Epithelial cell of prostate (primary cell): ENCODE results near the gene HTR3B.
"Not testable (repeated sequence)": the region's sequence is repeated elsewhere in the genome, so short reads cannot be mapped to it uniquely, and the experiment has no call there.

ENCODE experiments used
- DNase-seq: peaks from one replicate; pipeline ENCODE4 v3.0.0-alpha.2; 2011; ENCODE audit warnings: low read depth, low spot score
- H3K27ac ChIP-seq: fragments of 450-650 bp; 2 replicates; pipeline ENCODE4 v1.5.1; 2017; ENCODE audit warnings: mild to moderate bottlenecking

Gene HTR3B

GRCh38 chr11:113934761-113935160, 30.2 kb downstream of the HTR3B start:
- no peak overlapping the region for H3K27ac ChIP-seq
- DNase-seq: no peak

DNA sequence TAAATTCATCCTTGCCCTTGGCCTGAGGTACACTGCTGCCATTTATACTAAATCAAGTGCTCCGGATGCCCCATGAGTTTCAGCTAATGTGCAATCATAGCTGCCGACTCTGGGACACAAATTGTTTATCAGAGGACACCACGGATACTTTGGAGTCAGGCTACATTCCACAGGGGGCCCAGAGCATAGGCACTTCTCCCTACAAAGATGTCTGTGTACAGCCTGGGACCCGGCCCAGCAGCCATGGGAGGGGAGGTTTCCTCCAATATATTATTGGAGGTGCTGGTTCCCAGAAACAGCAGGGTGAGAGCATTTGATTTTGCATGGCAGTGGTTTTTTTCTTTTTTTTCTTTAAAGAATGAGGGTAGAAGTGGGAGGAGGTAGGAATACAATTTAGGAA, 31.3 kb downstream of the HTR3B start:
- DNase-seq: no peak
- H3K27ac ChIP-seq: no peak overlapping the region

- H3K27ac ChIP-seq: no peak overlapping the region
- no peak for DNase-seq
Measured at GRCh38 chr11:113937918-113938317, 33.3 kb downstream of the HTR3B start.

DNA sequence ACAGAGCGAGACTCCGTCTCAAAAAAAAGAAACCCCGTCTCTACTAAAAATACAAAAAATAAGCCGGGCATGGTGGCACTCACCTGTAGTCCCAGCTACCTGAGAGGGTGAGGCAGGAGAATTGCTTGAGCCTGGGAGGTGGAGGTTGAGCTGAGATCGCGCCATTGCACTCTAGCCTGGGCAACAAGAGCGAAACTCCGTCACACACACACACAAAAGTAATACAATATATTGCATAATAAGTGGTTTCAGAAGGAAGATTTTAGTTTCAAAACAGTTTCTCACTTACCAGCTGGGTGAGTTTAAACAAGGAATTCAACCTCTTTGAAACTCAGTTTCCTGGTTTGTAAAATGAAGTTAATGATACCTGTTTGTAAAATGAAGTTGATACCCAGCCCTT, 37.7 kb downstream of the HTR3B start:
- no peak overlapping the region for H3K27ac ChIP-seq
- DNase-seq: no peak

GRCh38 chr11:113946162-113946561, 41.6 kb downstream of the HTR3B start:
- not testable (repeated sequence) for H3K27ac ChIP-seq, DNase-seq

DNA sequence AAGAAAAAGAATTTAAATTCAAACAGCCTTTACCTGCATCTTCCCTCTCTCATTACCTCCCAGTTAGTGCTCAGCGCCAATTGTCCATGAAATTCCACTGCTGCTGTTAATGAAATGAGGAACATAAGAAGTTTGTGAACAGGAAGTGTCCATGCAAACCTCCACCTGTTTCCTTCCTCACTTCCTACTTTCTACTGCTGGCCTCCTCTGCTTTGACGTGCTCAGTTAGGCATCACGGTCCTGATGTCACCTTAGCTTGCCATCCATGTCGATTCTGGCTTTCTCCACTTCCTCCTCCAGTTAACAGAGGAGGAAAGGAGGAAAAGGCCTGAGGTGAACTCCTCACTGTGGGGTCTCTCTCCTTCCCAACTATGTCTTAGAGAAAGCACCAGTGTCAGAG, 43.4 kb downstream of the HTR3B start:
- no peak for DNase-seq
- no peak overlapping the region for H3K27ac ChIP-seq

- H3K27ac ChIP-seq: no peak overlapping the region
- DNase-seq: no peak
Measured at GRCh38 chr11:113949891-113950290, 45.3 kb downstream of the HTR3B start.

GRCh38 chr11:113951537-113951936, 46.9 kb downstream of the HTR3B start:
- DNase-seq: no peak
- H3K27ac ChIP-seq: no peak overlapping the region

- no peak for DNase-seq
- H3K27ac ChIP-seq: no peak overlapping the region
Measured at GRCh38 chr11:113952070-113952469, 47.5 kb downstream of the HTR3B start.

GRCh38 chr11:113952588-113952987, 48.0 kb downstream of the HTR3B start:
- no peak overlapping the region for H3K27ac ChIP-seq
- DNase-seq: no peak

DNA sequence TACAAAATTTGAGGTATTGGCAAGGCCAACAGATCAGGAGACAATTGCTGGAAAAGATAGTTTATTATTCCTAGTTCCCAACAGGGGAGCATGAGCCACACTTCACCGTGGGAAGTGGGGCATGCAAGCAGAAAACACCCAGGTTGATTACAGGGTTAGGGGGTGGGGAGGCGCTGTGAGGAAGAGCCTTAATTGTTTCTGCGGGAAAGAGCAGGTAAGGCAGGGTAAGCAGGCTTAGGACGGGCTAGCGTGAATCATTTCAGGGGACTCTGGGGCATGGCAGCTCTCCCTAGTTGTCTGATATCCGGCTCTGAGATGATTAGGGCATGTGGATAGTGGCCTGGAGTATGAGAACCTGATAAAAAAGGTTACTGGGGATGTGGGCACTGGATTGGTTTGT, 49.6 kb downstream of the HTR3B start:
- no peak overlapping the region for H3K27ac ChIP-seq
- no peak for DNase-seq

GRCh38 chr11:113956986-113957385, 52.4 kb downstream of the HTR3B start:
- no peak for DNase-seq
- H3K27ac ChIP-seq: no peak overlapping the region

- no peak for DNase-seq
- H3K27ac ChIP-seq: no peak overlapping the region
Measured at GRCh38 chr11:113960702-113961330, 56.2 kb downstream of the HTR3B start.

- no peak for DNase-seq
- no peak overlapping the region for H3K27ac ChIP-seq
Measured at GRCh38 chr11:113967361-113967760, 62.8 kb downstream of the HTR3B start.

GRCh38 chr11:113971506-113972195, 67.1 kb downstream of the HTR3B start:
- DNase-seq: no peak
- no peak overlapping the region for H3K27ac ChIP-seq

DNA sequence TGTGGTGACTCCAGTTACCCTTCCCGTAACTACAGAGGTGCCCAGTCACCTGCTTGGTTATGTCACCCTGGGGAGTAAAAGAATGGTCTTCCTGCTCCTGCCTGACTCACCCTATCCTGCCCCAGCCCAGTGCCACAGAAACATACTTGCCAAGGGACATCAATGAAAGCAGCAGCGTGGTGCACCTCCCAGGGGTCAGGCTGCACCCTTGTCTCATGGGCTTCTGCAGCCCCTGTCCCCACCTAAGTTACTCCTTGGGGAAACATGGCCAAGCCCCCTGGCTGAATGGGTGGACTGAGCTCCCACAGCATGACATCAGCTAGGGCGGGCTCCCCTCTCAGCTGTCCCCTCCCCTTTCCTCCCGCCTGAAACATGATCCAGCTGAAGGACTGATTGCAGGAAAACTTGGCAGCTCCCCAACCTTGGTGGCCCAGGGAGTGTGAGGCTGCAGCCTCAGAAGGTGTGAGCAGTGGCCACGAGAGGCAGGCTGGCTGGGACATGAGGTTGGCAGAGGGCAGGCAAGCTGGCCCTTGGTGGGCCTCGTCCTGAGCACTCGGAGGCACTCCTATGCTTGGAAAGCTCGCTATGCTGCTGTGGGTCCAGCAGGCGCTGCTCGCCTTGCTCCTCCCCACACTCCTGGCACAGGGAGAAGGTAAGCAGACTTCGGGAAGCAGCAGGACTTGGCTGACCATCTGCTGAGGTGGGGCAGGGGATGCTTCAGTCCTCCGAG, 70.3 kb downstream of the HTR3B start, which contains the start of gene HTR3A:
Gene HTR3A (plus strand): TSS at position 368 of the 730 bp plus-strand sequence. CDS start 218 bp downstream, at position 586.
- peak; percentile 8 for DNase-seq
- H3K27ac ChIP-seq: no peak within 1 kb of the TSS

DNA sequence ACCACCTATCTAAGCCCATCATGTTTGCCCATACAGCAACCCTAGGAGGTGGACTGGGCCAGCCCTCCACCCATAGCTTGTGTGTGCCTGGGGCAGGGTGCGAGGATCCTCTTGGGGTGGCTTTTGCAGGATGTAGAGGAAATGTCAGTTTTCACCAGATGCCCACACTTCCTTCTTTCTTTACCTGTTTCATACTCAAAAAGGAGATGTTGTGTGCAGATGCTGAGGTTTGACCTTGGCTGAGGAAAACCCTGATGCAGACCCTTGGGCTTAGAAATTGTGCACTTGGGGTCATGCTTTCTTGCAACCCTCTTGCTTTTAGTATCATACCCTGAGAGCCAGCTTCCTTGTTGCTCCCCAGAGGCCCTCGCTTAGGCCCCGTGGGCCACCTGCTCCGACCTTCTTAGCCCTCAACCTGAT, 72.5 kb downstream of the HTR3B start:
- no peak overlapping the region for H3K27ac ChIP-seq
- no peak for DNase-seq

GRCh38 chr11:113977701-113978100, 73.1 kb downstream of the HTR3B start:
- DNase-seq: no peak
- H3K27ac ChIP-seq: no peak overlapping the region

DNA sequence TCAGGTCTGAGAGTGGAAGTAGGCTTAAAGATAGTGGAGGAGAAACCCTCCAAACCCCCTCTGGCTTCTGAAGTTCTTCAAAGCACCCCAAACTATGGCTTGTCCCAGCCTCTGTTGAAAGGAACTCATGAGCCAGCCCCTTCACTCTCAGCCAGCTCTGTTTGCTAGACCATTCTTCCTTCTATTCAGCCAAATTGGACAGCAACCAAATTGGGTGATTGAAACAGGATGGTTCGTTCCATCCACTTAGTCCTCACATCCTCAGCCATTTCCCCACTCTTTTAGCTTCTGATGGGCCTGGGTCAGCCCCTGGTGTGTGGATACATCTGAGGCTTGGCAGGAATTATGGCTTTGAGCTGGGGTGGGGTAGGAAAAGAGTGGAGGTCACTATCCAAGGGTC, 74.8 kb downstream of the HTR3B start:
- no peak for DNase-seq
- H3K27ac ChIP-seq: no peak overlapping the region

DNA sequence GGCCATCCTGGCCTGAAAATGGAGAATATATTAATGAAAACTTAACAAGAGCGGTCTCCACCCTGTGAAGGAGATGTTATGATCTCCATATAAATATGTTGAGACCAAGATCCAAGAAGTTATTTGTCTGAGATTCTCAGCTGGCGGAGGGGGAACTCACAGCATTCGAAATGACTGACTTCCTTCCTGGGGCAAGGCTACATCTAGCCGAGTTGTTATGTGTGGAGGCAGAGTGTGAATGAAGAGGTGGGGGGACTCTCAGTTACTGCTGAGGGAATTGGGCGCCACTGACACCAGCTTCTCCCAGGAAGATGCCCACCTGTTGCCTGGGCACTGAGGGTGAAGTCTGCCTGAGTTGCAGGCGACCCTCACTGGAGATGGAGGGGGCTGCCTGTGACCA, 76.2 kb downstream of the HTR3B start:
- no peak for DNase-seq
- H3K27ac ChIP-seq: no peak overlapping the region

DNA sequence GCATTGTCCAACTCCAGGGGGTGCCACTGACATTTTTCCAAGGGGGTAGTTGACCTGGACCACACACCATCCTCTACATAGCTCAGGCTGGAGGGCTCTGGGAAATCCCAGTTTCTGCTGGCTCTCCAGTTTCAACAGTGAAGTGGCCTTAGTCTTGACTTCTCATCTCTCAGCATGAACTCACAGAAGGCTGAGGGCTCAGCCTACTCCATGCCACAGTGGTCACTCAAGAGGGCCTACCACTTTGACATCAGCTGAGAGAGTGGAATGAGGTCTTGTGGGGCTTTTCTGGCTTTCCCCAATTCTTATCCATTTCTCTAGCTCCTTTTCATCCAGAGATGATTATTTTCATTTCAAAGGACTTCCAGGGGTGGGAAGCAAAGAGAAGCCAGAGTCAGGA, 77.7 kb downstream of the HTR3B start:
- H3K27ac ChIP-seq: no peak overlapping the region
- DNase-seq: no peak
